ENCODE measurements around the gene PRDM12.

Gene PRDM12

GRCh38 chr9:130718562-130718961 is 54.2 kb downstream of the PRDM12 start:
- FAIRE-seq (no peak), DNase-seq (ENCODE audit: low spot score) (no peak)

- DNase-seq (ENCODE audit: low spot score) = no peak
- FAIRE-seq = no peak
Measured at GRCh38 chr9:130720762-130721161, 56.4 kb downstream of the PRDM12 start.

- FAIRE-seq (no peak), DNase-seq (ENCODE audit: low spot score) (no peak)
Measured at GRCh38 chr9:130728721-130729120, 64.3 kb downstream of the PRDM12 start.

- DNase-seq (ENCODE audit: low spot score) (no peak), FAIRE-seq (no peak)
Measured at GRCh38 chr9:130729145-130729544, 64.8 kb downstream of the PRDM12 start.

- DNase-seq (ENCODE audit: low spot score) (no peak), FAIRE-seq (no peak)
Measured at GRCh38 chr9:130731355-130731754, 67.0 kb downstream of the PRDM12 start.

- DNase-seq (ENCODE audit: low spot score) = no peak
- no peak for FAIRE-seq
Measured at GRCh38 chr9:130732136-130732535, 67.7 kb downstream of the PRDM12 start.
